ENCODE data around the gene WRAP53. TPM values are rescaled to one million over a fixed set of nuclear protein-coding genes. Genes with fewer than 3 reads are reported as not detected.

Gene WRAP53
- total RNA-seq, 4 donors from 2014 or later: 3.5 to 6.8 (median 4.3) TPM

DNA sequence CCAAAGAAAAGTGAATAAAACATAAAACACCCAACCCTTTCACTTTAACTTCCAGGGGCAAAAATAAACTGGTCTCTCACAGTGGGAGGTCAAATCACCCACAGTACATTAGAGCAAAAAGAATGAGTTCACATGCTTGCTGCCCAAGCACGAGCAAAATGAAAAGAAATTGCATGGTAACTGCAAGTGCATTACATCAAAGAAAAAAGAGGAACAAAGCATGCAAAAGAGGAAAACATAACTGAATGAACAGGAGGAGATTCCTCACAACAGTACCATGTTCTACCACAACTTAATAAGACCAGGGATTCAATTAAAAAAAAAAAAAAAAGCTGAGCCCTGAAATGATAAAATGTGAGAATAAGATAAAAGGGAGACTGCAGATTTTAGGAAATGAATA lies 41.5 kb downstream of the WRAP53 start:
- TF ChIP-seq, protein P1, sequence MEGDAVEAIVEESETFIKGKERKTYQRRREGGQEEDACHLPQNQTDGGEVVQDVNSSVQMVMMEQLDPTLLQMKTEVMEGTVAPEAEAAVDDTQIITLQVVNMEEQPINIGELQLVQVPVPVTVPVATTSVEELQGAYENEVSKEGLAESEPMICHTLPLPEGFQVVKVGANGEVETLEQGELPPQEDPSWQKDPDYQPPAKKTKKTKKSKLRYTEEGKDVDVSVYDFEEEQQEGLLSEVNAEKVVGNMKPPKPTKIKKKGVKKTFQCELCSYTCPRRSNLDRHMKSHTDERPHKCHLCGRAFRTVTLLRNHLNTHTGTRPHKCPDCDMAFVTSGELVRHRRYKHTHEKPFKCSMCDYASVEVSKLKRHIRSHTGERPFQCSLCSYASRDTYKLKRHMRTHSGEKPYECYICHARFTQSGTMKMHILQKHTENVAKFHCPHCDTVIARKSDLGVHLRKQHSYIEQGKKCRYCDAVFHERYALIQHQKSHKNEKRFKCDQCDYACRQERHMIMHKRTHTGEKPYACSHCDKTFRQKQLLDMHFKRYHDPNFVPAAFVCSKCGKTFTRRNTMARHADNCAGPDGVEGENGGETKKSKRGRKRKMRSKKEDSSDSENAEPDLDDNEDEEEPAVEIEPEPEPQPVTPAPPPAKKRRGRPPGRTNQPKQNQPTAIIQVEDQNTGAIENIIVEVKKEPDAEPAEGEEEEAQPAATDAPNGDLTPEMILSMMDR (IDR thresholded peaks at IDR 0.05): no peak
- ATAC-seq (ENCODE audit: low FRiP score) (no peak), DNase-seq (ENCODE audit: low spot score) (no peak)

DNA sequence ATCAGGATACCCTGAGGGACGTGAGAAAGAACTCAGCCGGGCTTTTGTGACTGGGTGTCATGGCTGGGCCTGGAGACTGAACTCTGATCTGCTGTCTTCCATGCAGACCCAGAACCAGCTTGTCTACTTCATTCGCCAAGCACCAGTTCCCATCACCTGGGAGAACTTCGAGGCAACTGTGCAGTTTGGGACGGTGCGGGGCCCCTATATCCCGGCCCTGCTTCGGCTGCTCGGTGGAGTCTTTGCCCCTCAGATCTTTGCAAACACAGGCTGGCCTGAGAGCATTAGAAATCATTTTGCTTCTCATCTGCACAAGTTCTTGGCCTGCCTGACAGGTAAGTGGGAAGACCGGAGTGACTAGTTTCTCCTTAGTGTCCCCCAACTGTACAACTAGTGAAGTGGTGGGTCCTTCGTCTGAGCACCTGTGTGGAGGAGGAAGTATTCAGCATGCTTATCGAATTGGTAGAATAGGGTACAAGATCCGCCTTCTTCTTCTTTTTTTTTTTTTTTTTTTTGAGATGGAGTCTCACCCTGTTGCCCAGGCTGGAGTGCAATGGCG lies 44.8 kb downstream of the WRAP53 start:
- no peak for DNase-seq (ENCODE audit: low spot score)
- TF ChIP-seq, protein P1 (IDR thresholded peaks at IDR 0.05): no peak
- no peak for ATAC-seq (ENCODE audit: low FRiP score)

DNA sequence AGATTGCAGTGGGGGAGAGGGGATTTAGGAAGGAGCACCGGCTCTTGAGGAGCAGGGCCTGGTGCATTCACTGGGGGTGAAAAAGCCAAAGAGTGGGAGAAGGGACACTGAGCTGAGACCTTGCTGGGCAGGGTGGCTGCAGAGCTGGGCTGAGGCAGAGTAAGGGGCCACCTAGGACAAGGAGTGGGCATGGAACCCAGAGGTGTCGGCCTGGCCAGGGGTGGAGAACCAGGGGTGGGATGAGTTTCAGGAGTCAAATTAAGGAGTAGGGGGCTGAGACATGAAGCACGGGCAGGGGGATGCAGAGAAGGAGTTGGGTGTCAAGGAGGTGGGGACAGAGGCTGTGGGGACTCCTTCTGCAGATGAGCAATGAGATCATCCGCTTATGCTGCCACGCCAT lies 49.3 kb downstream of the WRAP53 start:
- ATAC-seq (ENCODE audit: low FRiP score) (no peak), DNase-seq (ENCODE audit: low spot score) (no peak)
- TF ChIP-seq, protein P1 (IDR thresholded peaks at IDR 0.05): no peak

DNA sequence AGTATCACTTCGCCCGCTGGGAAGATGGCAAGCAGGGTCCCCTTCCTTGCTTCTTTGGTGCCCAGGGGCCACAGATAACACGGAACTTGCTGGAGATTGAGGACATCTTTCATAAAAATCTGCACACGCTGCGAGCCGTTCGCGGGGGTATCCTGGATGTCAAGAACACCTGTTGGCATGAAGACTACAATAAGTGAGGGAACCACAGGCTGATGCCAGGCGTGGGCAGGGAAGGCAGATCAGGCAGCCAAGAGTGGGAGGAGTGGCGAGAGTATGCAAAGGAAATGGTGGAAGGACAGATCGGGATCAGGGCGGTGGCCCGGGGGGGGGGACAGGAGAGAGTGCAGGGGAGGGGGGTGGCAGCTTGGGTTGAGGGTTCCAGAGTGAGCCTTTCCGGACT lies 51.5 kb downstream of the WRAP53 start:
- TF ChIP-seq, protein P1 (IDR thresholded peaks at IDR 0.05): no peak
- no peak for ATAC-seq (ENCODE audit: low FRiP score)
- no peak for DNase-seq (ENCODE audit: low spot score)

DNA sequence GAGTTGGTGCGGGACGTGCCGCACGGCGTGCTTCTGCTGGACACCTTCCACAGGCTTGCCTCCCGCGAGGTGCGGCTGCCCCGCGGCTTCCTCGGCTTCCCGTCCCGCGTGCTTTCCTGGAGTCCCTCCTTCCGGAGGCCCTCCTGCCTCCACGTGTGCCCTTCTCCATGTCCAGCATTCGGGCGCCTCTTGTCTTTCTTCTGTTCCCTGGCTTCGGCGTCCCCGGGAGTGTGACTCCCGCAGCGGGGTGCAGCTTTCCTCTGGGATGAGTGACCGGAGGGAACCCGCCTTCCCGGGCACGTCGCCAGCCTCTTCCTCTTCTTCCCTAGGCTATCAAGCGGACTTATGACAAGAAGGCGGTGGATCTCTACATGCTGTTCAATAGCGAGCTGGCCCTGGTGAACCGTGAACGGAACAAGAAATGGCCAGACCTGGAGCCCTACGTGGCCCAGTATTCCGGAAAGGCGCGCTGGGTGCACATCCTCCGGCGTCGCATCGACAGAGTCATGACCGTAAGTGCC lies 52.3 kb downstream of the WRAP53 start:
- DNase-seq (ENCODE audit: low spot score) (no peak), ATAC-seq (ENCODE audit: low FRiP score) (no peak)
- TF ChIP-seq, protein P1 (IDR thresholded peaks at IDR 0.05): no peak

DNA sequence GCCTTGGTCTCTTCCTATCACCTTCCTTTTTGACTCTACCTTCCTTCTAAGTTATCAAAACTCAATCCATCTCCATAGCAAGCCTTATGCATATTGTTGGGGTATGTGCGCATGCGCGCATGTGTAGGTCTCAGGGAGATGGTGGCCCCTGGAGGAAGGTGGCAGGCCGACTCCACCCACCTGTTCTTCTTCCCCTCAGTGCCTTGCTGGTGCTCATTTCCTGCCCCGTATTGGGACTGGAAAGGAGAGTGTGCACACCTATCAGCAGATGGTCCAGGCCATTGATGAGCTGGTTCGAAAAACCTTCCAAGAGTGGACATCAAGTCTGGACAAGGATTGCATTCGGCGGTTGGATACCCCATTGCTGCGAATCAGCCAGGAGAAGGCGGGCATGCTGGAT lies 54.5 kb downstream of the WRAP53 start:
- TF ChIP-seq, protein P1 (IDR thresholded peaks at IDR 0.05): no peak
- ATAC-seq (ENCODE audit: low FRiP score) (no peak), DNase-seq (ENCODE audit: low spot score) (no peak)

DNA sequence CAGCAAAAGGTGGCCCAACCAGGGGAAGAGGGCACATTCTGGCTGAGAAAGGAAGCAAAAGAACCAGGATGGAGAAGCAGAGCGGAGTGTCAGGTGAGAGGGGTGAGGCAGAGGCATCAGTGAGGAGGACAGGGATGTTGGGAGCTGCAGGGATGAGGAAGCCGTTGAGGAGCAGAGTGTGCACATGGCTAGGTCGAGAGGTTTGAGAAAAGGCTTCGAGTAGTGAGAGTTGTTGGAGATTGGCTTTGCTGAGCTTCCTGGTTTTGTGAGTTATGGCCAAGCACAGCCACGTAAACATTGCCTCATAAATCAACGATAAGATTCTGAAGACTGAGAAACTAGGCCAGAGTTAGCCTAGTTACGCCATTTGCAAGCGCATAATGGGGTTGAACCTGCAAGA lies 56.1 kb downstream of the WRAP53 start:
- TF ChIP-seq, protein P1 (IDR thresholded peaks at IDR 0.05): no peak
- no peak for ATAC-seq (ENCODE audit: low FRiP score)
- DNase-seq (ENCODE audit: low spot score): no peak
